Naive thymus-derived CD4-positive, alpha-beta T cell (primary cell): ENCODE measurements around the gene ANTXR2. TPM values are rescaled to one million over a fixed set of nuclear protein-coding genes. Genes with fewer than 3 reads are reported as not detected.
A peak's percentile ranks its signal among the peaks of the same experiment; 100 is the strongest.

Experiments
- ATAC-seq: fragments of 150-1000 bp; cut with Tn5 transposase; 2 replicates; pipeline ENCODE4 v1.10.0; 2021; ENCODE audit warnings: mild to moderate bottlenecking, moderate library complexity
- CTCF ChIA-PET: fragments of 350-600 bp; sonication (Branson Sonifier 250); formaldehyde crosslinking; loops from one replicate; lab custom pipeline; 2021; ENCODE audit warnings: antibody characterized with exemption; lab: Charles Lee
- POLR2A ChIA-PET: fragments of 350-600 bp; sonication (Branson Sonifier 250); formaldehyde crosslinking; loops from one replicate; lab custom pipeline; 2021; ENCODE audit warnings: antibody characterized with exemption, inconsistent platforms; lab: Charles Lee
- DNase-seq, 9 donors: peaks; one replicate each; pipeline versions ENCODE4 v3.0.0 to v3.0.0-alpha.2; 2020 to 2022; ENCODE audit warnings: mixed read lengths in 1 of 9
- H3K27ac ChIP-seq: one replicate; pipeline ENCODE4 v1.7.0; 2013; ENCODE audit warnings: mild to moderate bottlenecking, low read depth, low read length, moderate library complexity
- H3K27me3 ChIP-seq, 2 donors: one replicate each; pipeline ENCODE4 v1.7.0; 2013; ENCODE audit warnings: low read length in 2 of 2, mild to moderate bottlenecking in 2 of 2, moderate library complexity in 2 of 2; ENCODE audit not compliant: control insufficient read depth in 2 of 2, insufficient read depth in 2 of 2
- H3K36me3 ChIP-seq, 3 experiments: 1 replicate in 2 of 3; 2 replicates in 1 of 3; pipeline ENCODE4 v1.7.0; 2013; ENCODE audit warnings: low read length in 3 of 3, mild to moderate bottlenecking in 3 of 3, moderate library complexity in 1 of 3; ENCODE audit not compliant: insufficient read depth in 3 of 3, control insufficient read depth in 2 of 3
- H3K4me1 ChIP-seq, 2 donors: one replicate each; pipeline ENCODE4 v1.7.0; 2013; ENCODE audit warnings: low read length in 2 of 2, mild to moderate bottlenecking in 2 of 2, moderate library complexity in 1 of 2; ENCODE audit not compliant: control insufficient read depth in 2 of 2, insufficient read depth in 2 of 2
- H3K4me3 ChIP-seq: 2 replicates; pipeline ENCODE4 v1.7.0; 2013; ENCODE audit warnings: mild to moderate bottlenecking, low read length
- H3K9me3 ChIP-seq, 3 experiments: 1 replicate in 2 of 3; 2 replicates in 1 of 3; pipeline ENCODE4 v1.7.0; 2013; ENCODE audit warnings: low read length in 3 of 3; ENCODE audit not compliant: control insufficient read depth in 2 of 3
- H3K27ac Mint-ChIP-seq, 9 donors: one replicate each; pipeline ENCODE4 v1.8.0; 2020 to 2022; ENCODE audit warnings: mixed read lengths in 9 of 9, mild to moderate bottlenecking in 8 of 9, moderate library complexity in 5 of 9, inconsistent platforms in 2 of 9
- H3K27me3 Mint-ChIP-seq, 5 donors: one replicate each; pipeline ENCODE4 v1.8.0; 2021 to 2022; ENCODE audit warnings: mixed read lengths in 5 of 5, mild to moderate bottlenecking in 1 of 5
- H3K36me3 Mint-ChIP-seq, 5 donors: one replicate each; pipeline ENCODE4 v1.8.0; 2020 to 2022; ENCODE audit warnings: mixed read lengths in 5 of 5, mild to moderate bottlenecking in 3 of 5, inconsistent platforms in 1 of 5
- H3K4me1 Mint-ChIP-seq, 7 donors: one replicate each; pipeline ENCODE4 v1.8.0; 2020 to 2022; ENCODE audit warnings: mixed read lengths in 7 of 7, mild to moderate bottlenecking in 3 of 7, inconsistent platforms in 1 of 7
- H3K4me3 Mint-ChIP-seq, 10 donors: one replicate each; pipeline ENCODE4 v1.8.0; 2020 to 2022; ENCODE audit warnings: mild to moderate bottlenecking in 10 of 10, mixed read lengths in 10 of 10, moderate library complexity in 6 of 10, inconsistent platforms in 2 of 10
- H3K9me3 Mint-ChIP-seq, 11 donors: one replicate each; pipeline ENCODE4 v1.8.0; 2020 to 2022; ENCODE audit warnings: mixed read lengths in 11 of 11, mild to moderate bottlenecking in 4 of 11, inconsistent platforms in 1 of 11, moderate library complexity in 1 of 11
- intact Hi-C, 2 donors: fragments of 100-400 bp; cut with micrococcal nuclease; formaldehyde crosslinking; loops; one replicate each; pipeline ENCODE4 v1.15.1; 2023
- polyA plus RNA-seq, 2 donors: library from polyadenylated mRNA; unstranded; fragments of 300-500 nt; fragmentation: Illumina TruSeq; gene quantifications; one replicate each; pipeline ENCODE4 v1.2.3, GENCODE V29; 2021
- total RNA-seq, 6 experiments: library from RNA in 5 of 6; stranded (reverse) in 5 of 6; gene quantifications; 1 replicate in 5 of 6; 2 replicates in 1 of 6; pipeline ENCODE4 v1.2.3 and lab custom pipeline; 2021 to 2026

Gene ANTXR2
- total and polyA plus RNA-seq, 7 experiments from 2014 or later: 20.3 to 69.8 (median 42.2) TPM

- H3K27me3 Mint-ChIP-seq: no peaks in the 10 kb centered on the region
- CTCF ChIA-PET: no interaction called here
- Histone ChIP-seq H3K27ac (no peak overlapping the region), H3K27me3 (no peaks in the 10 kb centered on the region), H3K4me3 (no peak overlapping the region), H3K36me3 (peaks cover 3 to 22% (median 7%) of the 10 kb centered on the region in 3 experiments), H3K4me1 (peaks cover 10 to 12% of the 10 kb centered on the region in 2 donors), H3K9me3 (no peaks in the 10 kb centered on the region)
- no peak overlapping the region for H3K4me3 Mint-ChIP-seq
- peaks cover 20 to 49% (median 33%) of the 10 kb centered on the region in 7 donors for H3K4me1 Mint-ChIP-seq
- DNase-seq (no peak), ATAC-seq (no peak)
- peaks cover 16 to 60% (median 51%) of the 10 kb centered on the region in 5 donors for H3K36me3 Mint-ChIP-seq
- intact Hi-C loops: loop anchor here in 1 of 2 donors (10.0 kb wide), 1 partner anchor 1420 kb away; the partner anchor contains the start of gene RASGEF1B
- POLR2A ChIA-PET: interaction anchor here (0.6 kb wide), 1 partner anchor 15 kb away, joined by 3 read pairs; no protein-coding TSS in a partner anchor
- H3K9me3 Mint-ChIP-seq: peaks cover 0 to 2% (median 0%) of the 10 kb centered on the region in 11 donors
- H3K27ac Mint-ChIP-seq: no peak overlapping the region
These were observed 18.7 kb downstream of the ANTXR2 start for GRCh38 chr4:80054375-80054774.

GRCh38 chr4:80053140-80053910, 19.7 kb downstream of the ANTXR2 start:
- intact Hi-C loops: loop anchor here in 1 of 2 donors (10.0 kb wide), 1 partner anchor 1421 kb away; the partner anchor contains the start of gene RASGEF1B
- peaks cover 19 to 41% (median 25%) of the 10 kb centered on the region in 7 donors for H3K4me1 Mint-ChIP-seq
- Histone ChIP-seq H3K4me1 (peaks cover 5 to 9% of the 10 kb centered on the region in 2 donors), H3K27ac (no peak overlapping the region), H3K4me3 (no peak overlapping the region), H3K9me3 (no peaks in the 10 kb centered on the region), H3K36me3 (peaks cover 3 to 22% (median 7%) of the 10 kb centered on the region in 3 experiments), H3K27me3 (no peaks in the 10 kb centered on the region)
- no peak for DNase-seq
- no peak overlapping the region for H3K4me3 Mint-ChIP-seq
- H3K27me3 Mint-ChIP-seq: no peaks in the 10 kb centered on the region
- ChIA-PET POLR2A (interaction anchor here (0.7 kb wide), 1 partner anchor 14 kb away, joined by 3 read pairs; no protein-coding TSS in a partner anchor), CTCF (interaction anchor here (0.6 kb wide), 1 partner anchor 20 kb away, joined by 3 read pairs; no protein-coding TSS in a partner anchor)
- no peak overlapping the region for H3K27ac Mint-ChIP-seq
- ATAC-seq: no peak
- peaks cover 17 to 62% (median 58%) of the 10 kb centered on the region in 5 donors for H3K36me3 Mint-ChIP-seq
- peaks cover 0 to 2% (median 0%) of the 10 kb centered on the region in 11 donors for H3K9me3 Mint-ChIP-seq

GRCh38 chr4:80049813-80050534, 23.1 kb downstream of the ANTXR2 start:
- H3K27ac ChIP-seq: no peak overlapping the region
- peaks cover 0 to 18% (median 7%) of the 10 kb centered on the region in 3 experiments for H3K36me3 ChIP-seq

GRCh38 chr4:80049402-80049801, 23.6 kb downstream of the ANTXR2 start:
- no peak overlapping the region for H3K27ac Mint-ChIP-seq
- intact Hi-C loops: loop anchor here in 1 of 2 donors (2.0 kb wide), 1 partner anchor 15 kb away; no protein-coding TSS in a partner anchor
- Histone ChIP-seq H3K27me3 (no peaks in the 10 kb centered on the region), H3K27ac (no peak overlapping the region), H3K4me1 (no peaks in the 10 kb centered on the region), H3K4me3 (no peak overlapping the region), H3K36me3 (peaks cover 0 to 14% (median 7%) of the 10 kb centered on the region in 3 experiments), H3K9me3 (no peaks in the 10 kb centered on the region)
- ChIA-PET CTCF (no interaction called here), POLR2A (no interaction called here)
- H3K9me3 Mint-ChIP-seq: peaks cover 0 to 2% (median 0%) of the 10 kb centered on the region in 11 donors
- ATAC-seq (no peak), DNase-seq (no peak)
- H3K36me3 Mint-ChIP-seq: peaks cover 13 to 56% (median 53%) of the 10 kb centered on the region in 5 donors
- no peak overlapping the region for H3K4me3 Mint-ChIP-seq
- no peaks in the 10 kb centered on the region for H3K27me3 Mint-ChIP-seq
- peaks cover 3 to 19% (median 16%) of the 10 kb centered on the region in 7 donors for H3K4me1 Mint-ChIP-seq

More at GRCh38 chr4:80049813-80050534, 23.1 kb downstream of the ANTXR2 start:
- Histone ChIP-seq H3K4me3 (no peak overlapping the region), H3K4me1 (no peaks in the 10 kb centered on the region), H3K9me3 (no peaks in the 10 kb centered on the region), H3K27me3 (no peaks in the 10 kb centered on the region)
- ChIA-PET POLR2A (no interaction called here), CTCF (no interaction called here)
- no peak for DNase-seq
- H3K4me1 Mint-ChIP-seq: peaks cover 7 to 21% (median 16%) of the 10 kb centered on the region in 7 donors
- H3K4me3 Mint-ChIP-seq: no peak overlapping the region
- intact Hi-C loops: loop anchor here (2.0 to 10.0 kb wide), 2 partner anchors 15 to 1425 kb away; partner anchors contain the start of gene RASGEF1B (in 1 of the 2)
- H3K27ac Mint-ChIP-seq: no peak overlapping the region
- peaks cover 0 to 2% (median 0%) of the 10 kb centered on the region in 11 donors for H3K9me3 Mint-ChIP-seq
- peaks cover 15 to 59% (median 55%) of the 10 kb centered on the region in 5 donors for H3K36me3 Mint-ChIP-seq
- H3K27me3 Mint-ChIP-seq: no peaks in the 10 kb centered on the region
- no peak for ATAC-seq

GRCh38 chr4:80045786-80046185, 27.2 kb downstream of the ANTXR2 start:
- Histone ChIP-seq H3K4me1 (no peaks in the 10 kb centered on the region), H3K27ac (no peak overlapping the region), H3K36me3 (peaks cover 0 to 6% (median 0%) of the 10 kb centered on the region in 3 experiments), H3K9me3 (no peaks in the 10 kb centered on the region), H3K4me3 (no peak overlapping the region), H3K27me3 (no peaks in the 10 kb centered on the region)
- CTCF ChIA-PET: interaction anchor here (1.1 kb wide), 1 partner anchor 163 kb away, joined by 5 read pairs; no protein-coding TSS in a partner anchor
- no peaks in the 10 kb centered on the region for H3K9me3 Mint-ChIP-seq
- H3K27ac Mint-ChIP-seq: no peak overlapping the region
- ATAC-seq (no peak), DNase-seq (no peak)
- intact Hi-C loops: no loop called here
- no peak overlapping the region for H3K4me3 Mint-ChIP-seq
- POLR2A ChIA-PET: interaction anchor here (0.7 kb wide), 1 partner anchor 37 kb away, joined by 4 read pairs; no protein-coding TSS in a partner anchor
- peaks cover 13 to 54% (median 33%) of the 10 kb centered on the region in 5 donors for H3K36me3 Mint-ChIP-seq
- H3K4me1 Mint-ChIP-seq: peaks cover 0 to 15% (median 11%) of the 10 kb centered on the region in 7 donors
- no peaks in the 10 kb centered on the region for H3K27me3 Mint-ChIP-seq

GRCh38 chr4:80043541-80043940, 29.5 kb downstream of the ANTXR2 start:
- H3K36me3 ChIP-seq: no peaks in the 10 kb centered on the region
- no peak overlapping the region for H3K4me3 ChIP-seq
- Mint-ChIP-seq H3K27me3 (no peaks in the 10 kb centered on the region), H3K4me1 (peaks cover 3 to 24% (median 7%) of the 10 kb centered on the region in 7 donors), H3K36me3 (peaks cover 5 to 49% (median 26%) of the 10 kb centered on the region in 5 donors), H3K4me3 (no peak overlapping the region), H3K9me3 (peaks cover 0 to 5% (median 0%) of the 10 kb centered on the region in 11 donors), H3K27ac (peak overlapping the region in 1 of 9 donors; percentile 70)
- intact Hi-C loops: no loop called here
- ChIA-PET CTCF (no interaction called here), POLR2A (no interaction called here)
- ATAC-seq (no peak), DNase-seq (no peak)
- no peaks in the 10 kb centered on the region for H3K4me1 ChIP-seq
- H3K27me3 ChIP-seq: no peaks in the 10 kb centered on the region
- no peak overlapping the region for H3K27ac ChIP-seq
- H3K9me3 ChIP-seq: no peaks in the 10 kb centered on the region
